Ishikawa (cell line): ENCODE measurements around the gene ATG5.

Experiments used
- EP300 ChIP-seq: IDR thresholded peaks from 2 replicates; pipeline ENCODE4 v1.6.1; 2012; ENCODE audit warnings: borderline replicate concordance
- TAF1 ChIP-seq: IDR thresholded peaks from 2 replicates; pipeline ENCODE4 v1.6.1; 2012; ENCODE audit warnings: low read depth, mild to moderate bottlenecking

- TF ChIP-seq EP300 (no peak), TAF1 (no peak)
Observed at GRCh38 chr6:106163966-106164877, 161.3 kb downstream of the ATG5 start.
